ENCODE measurements around the gene TSC22D4. TPM values are rescaled to one million over a fixed set of nuclear protein-coding genes. Genes with fewer than 3 reads are reported as not detected.

TSC22D4 gene
- total and polyA plus RNA-seq, 9 of the 15 experiments (the other 6 are each of a cell fraction or from before 2014, with no cell fraction given), result 0.37 to 107 (median 28.7) TPM

DNA sequence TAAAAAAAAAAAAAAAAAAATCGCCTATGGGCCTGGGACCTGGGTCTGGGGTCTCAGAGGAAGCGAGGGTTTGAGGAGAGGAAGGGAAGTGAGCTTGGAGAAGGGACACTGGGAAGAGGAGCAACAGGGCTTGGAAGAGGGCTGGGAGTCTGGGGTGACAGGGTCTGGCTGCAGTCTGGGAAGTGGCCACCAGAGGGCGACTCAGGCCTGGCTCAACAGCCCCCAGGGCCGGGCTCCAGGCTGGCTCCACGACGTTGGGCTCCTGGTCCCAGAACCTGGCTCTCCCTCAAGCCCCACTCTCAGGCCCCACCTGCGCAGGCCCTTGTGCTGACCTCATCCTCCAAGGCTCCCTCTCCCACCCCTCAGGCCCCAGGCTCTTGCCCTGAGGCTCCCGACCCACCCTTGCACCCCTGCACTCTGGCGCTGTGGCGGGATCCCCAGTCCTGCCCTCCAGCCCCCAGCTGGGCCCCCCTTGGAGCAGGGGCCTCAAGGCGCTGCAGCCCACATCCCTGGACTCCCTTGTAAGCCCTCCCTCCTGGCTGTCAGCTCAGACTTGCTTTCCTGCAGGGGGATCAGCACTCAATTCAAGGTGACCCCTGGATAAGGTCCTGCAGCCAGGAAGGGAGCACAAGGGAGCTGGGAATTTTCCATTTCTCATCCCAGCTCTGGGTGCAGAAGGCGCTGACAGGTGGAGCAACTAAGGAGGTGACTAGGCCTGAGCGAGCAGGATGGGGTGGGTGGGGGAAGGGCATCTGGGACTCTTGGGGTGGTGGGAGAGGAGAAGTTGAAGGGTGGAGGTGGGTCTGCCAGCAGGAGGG is 9.6 kb downstream of the TSC22D4 start (continued):
- TF ChIP-seq, protein P1, sequence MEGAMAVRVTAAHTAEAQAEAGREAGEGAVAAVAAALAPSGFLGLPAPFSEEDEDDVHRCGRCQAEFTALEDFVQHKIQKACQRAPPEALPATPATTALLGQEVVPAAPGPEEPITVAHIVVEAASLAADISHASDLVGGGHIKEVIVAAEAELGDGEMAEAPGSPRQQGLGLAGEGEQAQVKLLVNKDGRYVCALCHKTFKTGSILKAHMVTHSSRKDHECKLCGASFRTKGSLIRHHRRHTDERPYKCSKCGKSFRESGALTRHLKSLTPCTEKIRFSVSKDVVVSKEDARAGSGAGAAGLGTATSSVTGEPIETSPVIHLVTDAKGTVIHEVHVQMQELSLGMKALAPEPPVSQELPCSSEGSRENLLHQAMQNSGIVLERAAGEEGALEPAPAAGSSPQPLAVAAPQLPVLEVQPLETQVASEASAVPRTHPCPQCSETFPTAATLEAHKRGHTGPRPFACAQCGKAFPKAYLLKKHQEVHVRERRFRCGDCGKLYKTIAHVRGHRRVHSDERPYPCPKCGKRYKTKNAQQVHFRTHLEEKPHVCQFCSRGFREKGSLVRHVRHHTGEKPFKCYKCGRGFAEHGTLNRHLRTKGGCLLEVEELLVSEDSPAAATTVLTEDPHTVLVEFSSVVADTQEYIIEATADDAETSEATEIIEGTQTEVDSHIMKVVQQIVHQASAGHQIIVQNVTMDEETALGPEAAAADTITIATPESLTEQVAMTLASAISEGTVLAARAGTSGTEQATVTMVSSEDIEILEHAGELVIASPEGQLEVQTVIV (CRISPR knock-in tag; IDR thresholded peaks at IDR 0.05; ENCODE audit: borderline replicate concordance), result no peak
- TF ChIP-seq POLR2G (IDR thresholded peaks at IDR 0.05; ENCODE audit: low read depth, low read length), result peak; percentile 73
- TF ChIP-seq, protein P2, sequence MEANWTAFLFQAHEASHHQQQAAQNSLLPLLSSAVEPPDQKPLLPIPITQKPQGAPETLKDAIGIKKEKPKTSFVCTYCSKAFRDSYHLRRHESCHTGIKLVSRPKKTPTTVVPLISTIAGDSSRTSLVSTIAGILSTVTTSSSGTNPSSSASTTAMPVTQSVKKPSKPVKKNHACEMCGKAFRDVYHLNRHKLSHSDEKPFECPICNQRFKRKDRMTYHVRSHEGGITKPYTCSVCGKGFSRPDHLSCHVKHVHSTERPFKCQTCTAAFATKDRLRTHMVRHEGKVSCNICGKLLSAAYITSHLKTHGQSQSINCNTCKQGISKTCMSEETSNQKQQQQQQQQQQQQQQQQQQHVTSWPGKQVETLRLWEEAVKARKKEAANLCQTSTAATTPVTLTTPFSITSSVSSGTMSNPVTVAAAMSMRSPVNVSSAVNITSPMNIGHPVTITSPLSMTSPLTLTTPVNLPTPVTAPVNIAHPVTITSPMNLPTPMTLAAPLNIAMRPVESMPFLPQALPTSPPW (CRISPR knock-in tag; IDR thresholded peaks at IDR 0.05), result peak; percentile 62
- TF ChIP-seq, protein P3, sequence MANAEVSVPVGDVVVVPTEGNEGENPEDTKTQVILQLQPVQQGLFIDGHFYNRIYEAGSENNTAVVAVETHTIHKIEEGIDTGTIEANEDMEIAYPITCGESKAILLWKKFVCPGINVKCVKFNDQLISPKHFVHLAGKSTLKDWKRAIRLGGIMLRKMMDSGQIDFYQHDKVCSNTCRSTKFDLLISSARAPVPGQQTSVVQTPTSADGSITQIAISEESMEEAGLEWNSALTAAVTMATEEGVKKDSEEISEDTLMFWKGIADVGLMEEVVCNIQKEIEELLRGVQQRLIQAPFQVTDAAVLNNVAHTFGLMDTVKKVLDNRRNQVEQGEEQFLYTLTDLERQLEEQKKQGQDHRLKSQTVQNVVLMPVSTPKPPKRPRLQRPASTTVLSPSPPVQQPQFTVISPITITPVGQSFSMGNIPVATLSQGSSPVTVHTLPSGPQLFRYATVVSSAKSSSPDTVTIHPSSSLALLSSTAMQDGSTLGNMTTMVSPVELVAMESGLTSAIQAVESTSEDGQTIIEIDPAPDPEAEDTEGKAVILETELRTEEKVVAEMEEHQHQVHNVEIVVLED (CRISPR knock-in tag; IDR thresholded peaks at IDR 0.05), result no peak
- TF ChIP-seq RB1 (IDR thresholded peaks at IDR 0.05; ENCODE audit: low read depth), result peak; percentile 72; the same call in 1 of the 2 replicates
- TF ChIP-seq, protein P4, sequence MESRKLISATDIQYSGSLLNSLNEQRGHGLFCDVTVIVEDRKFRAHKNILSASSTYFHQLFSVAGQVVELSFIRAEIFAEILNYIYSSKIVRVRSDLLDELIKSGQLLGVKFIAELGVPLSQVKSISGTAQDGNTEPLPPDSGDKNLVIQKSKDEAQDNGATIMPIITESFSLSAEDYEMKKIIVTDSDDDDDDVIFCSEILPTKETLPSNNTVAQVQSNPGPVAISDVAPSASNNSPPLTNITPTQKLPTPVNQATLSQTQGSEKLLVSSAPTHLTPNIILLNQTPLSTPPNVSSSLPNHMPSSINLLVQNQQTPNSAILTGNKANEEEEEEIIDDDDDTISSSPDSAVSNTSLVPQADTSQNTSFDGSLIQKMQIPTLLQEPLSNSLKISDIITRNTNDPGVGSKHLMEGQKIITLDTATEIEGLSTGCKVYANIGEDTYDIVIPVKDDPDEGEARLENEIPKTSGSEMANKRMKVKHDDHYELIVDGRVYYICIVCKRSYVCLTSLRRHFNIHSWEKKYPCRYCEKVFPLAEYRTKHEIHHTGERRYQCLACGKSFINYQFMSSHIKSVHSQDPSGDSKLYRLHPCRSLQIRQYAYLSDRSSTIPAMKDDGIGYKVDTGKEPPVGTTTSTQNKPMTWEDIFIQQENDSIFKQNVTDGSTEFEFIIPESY (CRISPR knock-in tag; IDR thresholded peaks at IDR 0.05), result peak; percentile 99
- TF ChIP-seq ZNF239 (CRISPR knock-in tag; IDR thresholded peaks at IDR 0.05), result no peak
- no peak for TF ChIP-seq MEF2D (tag; conservative IDR thresholded peaks at IDR 0.05; ENCODE audit: low read depth)
- TF ChIP-seq MTA3 (IDR thresholded peaks at IDR 0.05; ENCODE audit: borderline replicate concordance), result no peak
- peak; percentile 69; the same call in 1 of the 2 replicates for TF ChIP-seq ZNF263 (CRISPR knock-in tag; IDR thresholded peaks at IDR 0.05; ENCODE audit: borderline replicate concordance)

Measured in K562 (cell line).